ENCODE results near the gene ARMH1.
A peak's percentile ranks its signal among the peaks of the same experiment; 100 is the strongest.
"Not testable (repeated sequence)": the region's sequence is repeated elsewhere in the genome, so short reads cannot be mapped to it uniquely, and the experiment has no call there.

Gene ARMH1

DNA sequence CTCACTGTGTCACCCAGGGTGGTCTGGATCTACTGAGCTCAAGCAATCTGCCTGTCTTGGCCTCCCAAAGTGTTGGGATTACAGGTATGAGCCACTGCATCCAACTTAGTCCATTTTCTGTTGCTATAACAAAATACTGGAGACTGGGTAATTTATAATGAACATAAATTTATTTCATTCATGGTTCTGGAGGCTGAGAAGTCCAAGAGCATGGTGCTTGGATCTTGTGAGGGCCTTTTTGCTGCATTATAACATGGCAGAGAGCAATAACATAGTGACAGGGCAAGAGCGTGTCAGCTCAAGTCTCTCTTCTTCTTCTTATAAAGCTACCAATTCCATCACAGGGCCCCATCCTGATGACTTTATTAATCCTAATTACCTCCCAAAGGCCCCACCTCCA lies 61.5 kb downstream of the ARMH1 start:
- no peak overlapping the region for H3K27ac ChIP-seq
- TF ChIP-seq, protein P1, sequence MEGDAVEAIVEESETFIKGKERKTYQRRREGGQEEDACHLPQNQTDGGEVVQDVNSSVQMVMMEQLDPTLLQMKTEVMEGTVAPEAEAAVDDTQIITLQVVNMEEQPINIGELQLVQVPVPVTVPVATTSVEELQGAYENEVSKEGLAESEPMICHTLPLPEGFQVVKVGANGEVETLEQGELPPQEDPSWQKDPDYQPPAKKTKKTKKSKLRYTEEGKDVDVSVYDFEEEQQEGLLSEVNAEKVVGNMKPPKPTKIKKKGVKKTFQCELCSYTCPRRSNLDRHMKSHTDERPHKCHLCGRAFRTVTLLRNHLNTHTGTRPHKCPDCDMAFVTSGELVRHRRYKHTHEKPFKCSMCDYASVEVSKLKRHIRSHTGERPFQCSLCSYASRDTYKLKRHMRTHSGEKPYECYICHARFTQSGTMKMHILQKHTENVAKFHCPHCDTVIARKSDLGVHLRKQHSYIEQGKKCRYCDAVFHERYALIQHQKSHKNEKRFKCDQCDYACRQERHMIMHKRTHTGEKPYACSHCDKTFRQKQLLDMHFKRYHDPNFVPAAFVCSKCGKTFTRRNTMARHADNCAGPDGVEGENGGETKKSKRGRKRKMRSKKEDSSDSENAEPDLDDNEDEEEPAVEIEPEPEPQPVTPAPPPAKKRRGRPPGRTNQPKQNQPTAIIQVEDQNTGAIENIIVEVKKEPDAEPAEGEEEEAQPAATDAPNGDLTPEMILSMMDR (IDR thresholded peaks at IDR 0.05), result no peak
- DNase-seq (ENCODE audit: low spot score), result no peak
- no peak overlapping the region for H3K4me3 ChIP-seq

DNA sequence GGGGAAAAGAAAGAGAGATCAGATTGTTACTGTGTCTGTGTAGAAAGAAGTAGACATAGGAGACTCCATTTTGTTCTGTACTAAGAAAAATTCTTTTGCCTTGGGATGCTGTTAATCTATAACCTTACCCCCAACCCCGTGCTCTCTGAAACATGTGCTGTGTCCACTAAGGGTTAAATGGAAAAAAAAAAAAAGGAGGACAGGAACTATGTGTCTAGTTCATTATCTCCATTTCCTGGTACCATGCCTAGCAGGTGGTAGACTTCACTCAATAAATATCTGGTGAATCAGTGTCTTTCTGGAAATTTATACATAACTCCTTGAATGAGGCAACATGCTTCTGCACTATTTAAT lies 64.4 kb downstream of the ARMH1 start:
- H3K4me3 ChIP-seq, result peak overlapping the region; percentile 71
- DNase-seq (ENCODE audit: low spot score), result not testable (repeated sequence)
- peak overlapping the region; percentile 81 to 88 for H3K27ac ChIP-seq

DNA sequence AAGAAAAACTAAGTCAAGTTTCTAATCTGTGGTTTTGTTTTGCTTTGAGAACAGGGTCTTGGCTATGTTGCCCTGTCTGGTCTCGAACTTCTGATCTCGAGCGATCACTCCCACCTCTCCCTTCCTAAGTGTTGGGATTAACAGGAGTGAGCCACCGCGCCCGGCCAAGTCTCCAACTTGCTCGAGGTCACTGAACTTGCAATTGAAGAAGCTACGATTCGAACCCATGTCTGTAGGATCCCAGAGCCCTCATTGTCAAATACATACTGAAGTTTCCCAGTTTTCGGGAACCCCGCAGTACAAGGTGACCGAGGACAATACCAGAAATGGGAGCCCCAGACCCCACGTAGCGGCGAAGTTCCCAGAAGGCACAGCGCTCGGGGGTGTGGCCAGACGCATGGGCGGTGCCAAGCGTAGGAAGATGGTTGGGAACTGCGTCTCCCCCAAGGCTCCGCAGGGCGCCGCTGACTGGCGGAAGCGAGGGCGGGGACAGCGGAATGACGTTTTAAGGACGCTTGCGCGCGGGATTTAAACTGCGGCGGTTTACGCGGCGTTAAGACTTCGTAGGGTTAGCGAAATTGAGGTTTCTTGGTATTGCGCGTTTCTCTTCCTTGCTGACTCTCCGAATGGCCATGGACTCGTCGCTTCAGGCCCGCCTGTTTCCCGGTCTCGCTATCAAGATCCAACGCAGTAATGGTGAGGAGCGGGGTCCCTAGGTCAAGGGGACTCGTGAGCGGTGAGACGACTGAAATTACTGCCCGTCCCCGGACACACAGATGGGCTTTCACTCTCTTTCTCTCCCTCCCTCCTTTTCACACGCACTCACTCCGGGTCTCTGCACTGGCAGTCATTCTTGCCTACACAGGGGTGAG lies 65.0 kb downstream of the ARMH1 start, which contains the start of gene KIF2C:
Gene KIF2C, plus strand, starts transcription at position 531 of the 872 bp plus-strand sequence. Its CDS starts 96 bp downstream, at position 627.
- TF ChIP-seq, protein P1 (IDR thresholded peaks at IDR 0.05), result no peak
- Histone ChIP-seq H3K27ac (peak within 1 kb of the TSS; percentile 81 to 88), H3K4me3 (peak within 1 kb of the TSS; percentile 71)
- DNase-seq (ENCODE audit: low spot score), result peak; percentile 97

DNA sequence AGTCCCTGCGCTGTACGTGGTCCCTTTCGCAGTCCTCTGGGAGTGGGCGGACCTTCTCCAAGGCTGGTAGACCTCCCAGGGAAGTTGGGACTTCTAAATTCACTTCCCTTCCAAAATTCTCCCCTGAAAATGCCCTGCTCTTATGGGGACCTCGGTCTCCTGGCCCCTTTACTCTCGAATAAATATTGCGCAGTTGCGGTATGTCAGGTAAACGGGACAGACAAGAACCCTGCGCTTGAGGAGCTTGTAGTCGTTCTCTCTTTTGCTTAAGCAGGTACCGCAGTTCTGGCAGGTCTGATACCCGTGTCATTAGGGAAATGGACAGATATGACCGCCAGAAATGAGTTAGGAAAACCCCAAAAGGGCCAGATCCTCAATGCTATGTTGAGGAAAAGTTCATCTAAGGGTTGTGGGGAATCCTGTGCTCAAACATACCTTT lies 65.7 kb downstream of the ARMH1 start:
- Histone ChIP-seq H3K4me3 (peak overlapping the region; percentile 71), H3K27ac (peak overlapping the region in 1 of 2 donors; percentile 32)
- TF ChIP-seq, protein P1 (IDR thresholded peaks at IDR 0.05), result no peak
- DNase-seq (ENCODE audit: low spot score), result no peak

DNA sequence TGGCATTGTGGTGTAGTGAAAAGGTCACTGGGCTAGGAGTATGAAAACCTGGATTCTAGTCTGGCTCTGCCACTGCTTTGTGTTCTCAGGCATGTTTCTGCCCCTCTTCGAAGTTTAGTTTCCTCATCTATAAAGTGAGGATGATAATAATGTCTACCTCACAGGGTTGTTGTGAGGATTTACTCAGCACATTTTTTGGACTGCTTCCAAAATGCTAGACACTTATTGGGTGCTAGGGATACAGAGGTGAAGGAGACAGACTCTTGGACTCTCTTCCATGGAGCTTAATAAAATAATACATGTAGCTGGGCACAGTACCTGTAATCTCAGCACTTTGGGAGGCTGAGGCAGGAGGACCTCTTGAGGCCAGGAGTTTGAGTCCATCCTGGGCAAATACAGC lies 68.7 kb downstream of the ARMH1 start:
- TF ChIP-seq, protein P1 (IDR thresholded peaks at IDR 0.05), result no peak
- DNase-seq (ENCODE audit: low spot score), result no peak
- no peak overlapping the region for H3K27ac ChIP-seq
- H3K4me3 ChIP-seq, result no peak overlapping the region

DNA sequence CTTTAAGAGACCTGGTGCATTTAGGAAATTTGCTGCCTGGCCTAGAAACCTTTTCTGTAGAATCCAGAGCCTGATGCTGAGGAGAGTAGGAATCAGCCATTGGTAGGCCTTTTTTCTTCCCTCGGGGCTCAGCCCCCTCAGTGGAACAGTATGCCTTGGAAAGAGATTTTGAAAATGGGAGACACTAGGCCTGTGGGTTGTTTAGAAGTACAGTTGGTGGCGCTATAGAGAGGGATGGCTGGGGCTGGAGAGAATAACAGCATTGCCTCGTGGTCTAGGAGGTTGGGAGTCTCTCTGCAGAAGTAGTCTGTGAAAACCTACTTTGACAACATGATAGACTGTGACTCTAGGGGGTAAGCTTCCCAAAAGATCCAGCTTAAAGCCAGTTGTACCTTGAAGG lies 73.4 kb downstream of the ARMH1 start:
- no peak overlapping the region for H3K4me3 ChIP-seq
- H3K27ac ChIP-seq, result no peak overlapping the region
- TF ChIP-seq, protein P1 (IDR thresholded peaks at IDR 0.05), result no peak
- no peak for DNase-seq (ENCODE audit: low spot score)

DNA sequence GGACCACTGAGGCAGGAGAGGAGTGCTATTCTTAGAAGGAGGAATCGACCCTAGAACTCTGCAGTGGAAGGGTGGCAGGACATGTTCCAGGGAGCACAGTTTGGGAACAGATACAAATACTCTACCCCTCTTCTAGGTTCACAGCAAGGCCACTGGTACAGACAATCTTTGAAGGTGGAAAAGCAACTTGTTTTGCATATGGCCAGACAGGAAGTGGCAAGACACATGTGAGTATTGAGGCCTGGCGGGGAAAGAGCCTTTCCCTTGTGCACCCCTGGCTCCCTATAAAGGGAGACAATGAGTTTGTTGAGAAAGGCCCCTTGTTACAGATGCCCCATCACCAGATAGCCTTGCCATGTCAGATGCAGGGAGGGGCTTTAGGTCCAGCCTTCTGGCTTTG lies 82.9 kb downstream of the ARMH1 start:
- H3K4me3 ChIP-seq, result no peak overlapping the region
- DNase-seq (ENCODE audit: low spot score), result no peak
- TF ChIP-seq, protein P1 (IDR thresholded peaks at IDR 0.05), result no peak
- no peak overlapping the region for H3K27ac ChIP-seq

All from coronary artery (tissue), 2 donors.